WTC11 (cell line): ENCODE measurements around the gene FGD5.

ENCODE experiments used
- ATF3 ChIP-seq: sonication (generic); formaldehyde crosslinking; conservative IDR thresholded peaks from 2 replicates; pipeline ENCODE4 v1.8.1; 2022; ENCODE audit warnings: mild to moderate bottlenecking, missing genetic modification reagents
- CTCF ChIP-seq: fragments of 200-600 bp; IDR thresholded peaks from 2 replicates; pipeline ENCODE4 v1.8.0; 2022; ENCODE audit warnings: antibody characterized with exemption
- ELF4 ChIP-seq: sonication (generic); formaldehyde crosslinking; IDR thresholded peaks from 2 replicates; pipeline ENCODE4 v1.8.1; 2022; ENCODE audit warnings: low read depth, mild to moderate bottlenecking, moderate library complexity, missing genetic modification reagents
- EMX1 ChIP-seq: fragments of 250-450 bp; sonication (Bioruptor Pico); IDR thresholded peaks from 2 replicates; pipeline ENCODE4 v1.8.0; 2021; ENCODE audit warnings: mild to moderate bottlenecking
- ETV6 ChIP-seq: sonication (generic); formaldehyde crosslinking; IDR thresholded peaks from 2 replicates; pipeline ENCODE4 v1.8.1; 2022; ENCODE audit warnings: mild to moderate bottlenecking, missing genetic modification reagents
- FOXJ3 ChIP-seq: sonication (generic); formaldehyde crosslinking; IDR thresholded peaks from 2 replicates; pipeline ENCODE4 v1.9.0; 2021; ENCODE audit warnings: missing genetic modification reagents, mild to moderate bottlenecking, borderline replicate concordance
- NFE2L1 ChIP-seq: sonication (generic); formaldehyde crosslinking; IDR thresholded peaks from 2 replicates; pipeline ENCODE4 v1.8.1; 2023; ENCODE audit warnings: missing genetic modification reagents
- NR2C2 ChIP-seq: sonication (generic); formaldehyde crosslinking; IDR thresholded peaks from 2 replicates; pipeline ENCODE4 v1.8.0; 2022; ENCODE audit warnings: mild to moderate bottlenecking, missing genetic modification reagents
- RORB ChIP-seq: fragments of 250-450 bp; sonication (Bioruptor Pico); IDR thresholded peaks from 2 replicates; pipeline ENCODE4 v1.9.0; 2021; ENCODE audit warnings: mild to moderate bottlenecking
- SP1 ChIP-seq: sonication (generic); formaldehyde crosslinking; conservative IDR thresholded peaks from 2 replicates; pipeline ENCODE4 v1.8.1; 2022; ENCODE audit warnings: missing genetic modification reagents
- TCF7 ChIP-seq: sonication (generic); formaldehyde crosslinking; IDR thresholded peaks from 2 replicates; pipeline ENCODE4 v1.8.0; 2022; ENCODE audit warnings: mild to moderate bottlenecking, low read depth, missing genetic modification reagents, moderate library complexity
- USF1 ChIP-seq: sonication (generic); formaldehyde crosslinking; IDR thresholded peaks from 2 replicates; pipeline ENCODE4 v1.8.0; 2022; ENCODE audit warnings: mild to moderate bottlenecking, missing genetic modification reagents
- ZNF232 ChIP-seq: sonication (generic); formaldehyde crosslinking; IDR thresholded peaks from 2 replicates; pipeline ENCODE4 v1.8.0; 2022; ENCODE audit warnings: mild to moderate bottlenecking, missing genetic modification reagents
- ZNF396 ChIP-seq: fragments of 250-450 bp; sonication (Bioruptor Pico); IDR thresholded peaks from 2 replicates; pipeline ENCODE4 v1.8.0; 2021; ENCODE audit warnings: mild to moderate bottlenecking, moderate library complexity, borderline replicate concordance

GRCh38 chr3:14787630-14788029 is 31.1 kb upstream of the FGD5 start:
- TF ChIP-seq USF1 (CRISPR knock-in tag), result no peak
- no peak for TF ChIP-seq CTCF
- no peak for TF ChIP-seq ZNF232
- TF ChIP-seq TCF7 (CRISPR knock-in tag), result no peak
- TF ChIP-seq EMX1 (CRISPR knock-in tag), result no peak
- TF ChIP-seq NR2C2 (CRISPR knock-in tag), result no peak
- TF ChIP-seq ATF3 (CRISPR knock-in tag), result no peak
- no peak for TF ChIP-seq ZNF396 (CRISPR knock-in tag)
- TF ChIP-seq SP1 (CRISPR knock-in tag), result no peak
- TF ChIP-seq ELF4 (CRISPR knock-in tag), result no peak
- no peak for TF ChIP-seq RORB (CRISPR knock-in tag)
- TF ChIP-seq ETV6 (CRISPR knock-in tag), result no peak
- TF ChIP-seq NFE2L1 (CRISPR knock-in tag), result no peak
- no peak for TF ChIP-seq FOXJ3
